Measurements from ENCODE around the gene NEB.
"Not testable (repeated sequence)": the region's sequence is repeated elsewhere in the genome, so short reads cannot be mapped to it uniquely, and the experiment has no call there.

Gene NEB

DNA sequence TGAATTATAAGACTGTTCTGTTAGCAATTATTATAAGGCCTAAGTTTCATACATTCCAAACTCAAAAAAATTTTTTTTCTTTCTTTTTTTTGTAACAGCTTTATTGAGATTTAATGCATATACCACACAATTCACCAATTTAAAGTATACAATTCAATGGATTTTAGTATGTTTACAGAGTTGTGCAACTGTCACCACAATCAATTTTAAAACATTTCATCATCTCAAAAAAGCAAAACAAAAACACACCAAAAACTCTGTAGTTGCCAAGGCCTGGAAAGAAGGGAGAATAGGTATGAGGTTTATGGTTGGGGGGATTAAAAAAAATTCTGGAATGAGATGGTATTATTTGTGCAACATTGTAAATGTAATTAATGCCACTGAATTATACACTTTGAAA is 36.1 kb downstream of the NEB start:
- DNase-seq: not testable (repeated sequence)

DNA sequence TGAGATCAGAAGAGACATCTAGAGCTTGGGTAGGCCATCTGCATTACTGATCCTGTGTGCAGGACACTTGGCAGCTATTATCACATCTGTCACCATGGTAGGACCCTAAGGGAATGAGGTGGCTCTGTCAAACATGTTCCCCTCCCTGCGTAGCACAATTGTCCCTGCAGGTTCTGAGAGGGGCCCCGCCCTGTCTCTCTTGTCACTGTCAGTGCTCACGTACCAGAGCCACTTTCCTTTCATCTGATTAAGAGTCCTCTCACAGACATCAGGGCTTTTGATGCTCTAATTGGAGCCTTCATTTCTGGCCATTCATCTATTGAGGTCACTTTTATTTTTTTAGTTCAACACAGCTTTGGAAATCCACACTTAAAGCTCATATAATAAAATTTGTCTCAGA is 38.5 kb downstream of the NEB start:
- DNase-seq: no peak

DNA sequence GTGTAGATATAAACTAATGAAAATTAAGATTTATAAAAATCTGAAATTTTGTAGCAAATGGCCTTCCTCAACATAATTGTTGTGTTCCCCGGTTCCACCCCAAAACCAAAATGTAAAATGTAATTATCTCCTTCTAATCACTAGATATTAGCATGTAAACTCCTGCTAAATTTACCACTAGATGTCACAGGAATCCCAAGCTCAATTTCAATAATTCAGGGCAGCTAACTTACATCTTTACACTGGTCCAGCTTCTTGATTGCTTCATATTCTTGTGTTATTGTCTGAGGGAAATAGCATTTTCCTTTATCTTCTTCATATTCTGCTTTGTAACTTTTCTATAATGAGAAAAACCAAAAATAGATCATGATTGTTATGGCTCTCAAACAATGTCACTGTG is 42.6 kb downstream of the NEB start:
- DNase-seq: no peak

DNA sequence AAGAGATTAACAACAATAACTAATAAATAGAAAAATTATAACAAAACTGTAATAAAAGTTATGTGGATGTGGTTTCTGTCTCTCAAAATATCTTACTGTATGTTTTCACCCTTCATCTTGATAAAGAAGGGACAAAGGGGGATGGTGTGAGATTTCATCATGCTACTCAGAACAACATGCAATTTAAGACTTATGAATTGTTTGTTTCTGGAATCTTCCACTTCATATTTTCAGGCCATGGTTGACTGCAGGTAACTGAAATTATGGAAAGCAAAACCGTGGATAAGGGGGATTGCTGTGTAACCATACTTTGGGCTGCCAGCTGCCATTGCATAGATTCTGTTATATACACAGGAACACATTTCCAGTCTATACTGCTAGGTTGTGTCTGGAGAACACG is 45.6 kb downstream of the NEB start:
- DNase-seq: no peak

DNA sequence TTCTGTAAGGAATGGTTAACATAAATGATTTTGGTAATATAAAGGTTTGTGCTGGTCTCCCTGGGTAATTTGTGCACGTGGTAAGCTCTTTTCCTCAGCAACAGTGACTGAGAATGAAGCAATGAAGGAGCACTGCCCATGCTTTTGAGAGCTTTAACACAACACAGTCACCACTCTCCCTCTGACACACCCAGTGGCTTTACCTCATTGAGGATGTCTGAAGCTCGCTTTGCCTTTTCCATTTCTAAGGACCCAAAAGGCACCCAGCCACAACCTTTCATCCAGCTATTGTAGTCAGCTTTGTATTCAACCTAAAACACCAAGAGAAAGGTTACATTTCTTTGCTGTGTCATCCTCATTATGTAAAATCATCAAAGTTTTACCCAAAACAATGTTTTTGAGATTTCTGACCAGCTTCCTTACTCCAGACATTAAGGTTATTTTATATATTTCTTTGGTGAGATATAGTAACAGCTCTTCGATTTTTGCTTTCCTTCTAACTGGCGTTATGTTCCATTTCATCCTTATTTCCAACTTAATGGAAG is 51.7 kb downstream of the NEB start:
- no peak for DNase-seq

DNA sequence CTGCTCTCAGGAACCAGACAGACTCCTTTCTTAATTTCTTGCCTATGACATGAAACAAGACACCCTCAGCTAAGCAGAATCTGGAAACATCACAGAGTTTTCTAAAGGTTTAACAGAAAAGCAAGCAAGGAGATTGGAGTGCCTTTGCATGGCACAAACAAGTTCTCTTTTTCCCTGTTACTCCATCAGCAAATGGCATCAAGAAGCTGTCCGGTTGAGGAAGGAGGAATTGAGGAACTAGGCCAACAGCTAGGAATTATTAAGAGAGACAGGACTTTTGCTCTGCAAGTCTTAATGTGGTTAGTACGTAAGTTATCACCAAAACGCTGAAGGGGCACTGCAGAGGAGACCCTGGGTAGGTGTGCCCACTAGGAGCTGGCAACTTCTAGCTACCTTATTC is 53.2 kb downstream of the NEB start:
- no peak for DNase-seq

DNA sequence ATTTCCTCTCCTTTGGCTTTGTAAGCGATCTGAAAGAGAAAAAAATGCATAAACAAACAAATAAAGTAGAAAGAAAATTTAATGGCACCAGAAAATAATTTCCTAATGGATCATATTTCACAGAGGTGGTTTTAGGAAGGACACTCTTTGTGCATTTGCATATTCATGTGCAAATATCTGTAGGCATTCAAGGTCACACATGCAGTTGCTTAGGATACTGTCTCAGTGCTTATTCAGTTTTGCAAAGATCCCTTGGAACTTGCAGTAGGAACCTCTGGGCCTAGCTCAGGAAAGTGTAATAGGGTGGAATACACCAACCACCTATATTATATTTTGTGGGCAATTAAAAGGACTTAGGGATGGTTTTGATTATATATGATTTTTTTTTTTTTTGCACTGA is 54.3 kb downstream of the NEB start:
- DNase-seq: no peak

DNA sequence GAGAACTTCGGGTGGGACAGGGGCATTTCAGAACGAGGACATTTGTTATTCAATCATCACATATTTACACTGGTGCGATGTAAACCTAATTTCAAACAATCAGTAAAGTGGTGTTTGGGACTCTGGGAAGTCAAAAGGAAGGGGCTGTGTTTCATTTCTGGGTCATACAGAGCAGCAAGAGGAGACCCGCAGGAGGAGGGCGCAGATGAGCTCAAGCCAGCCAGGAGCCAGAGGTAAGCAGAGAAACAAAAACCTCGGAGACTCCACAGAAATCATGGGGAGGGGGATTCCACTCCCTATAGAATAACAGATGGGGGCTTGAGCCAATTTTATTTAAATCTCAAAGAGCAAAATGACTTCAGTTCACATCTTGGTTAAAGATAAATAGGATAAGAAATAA is 55.4 kb downstream of the NEB start:
- DNase-seq: no peak

DNA sequence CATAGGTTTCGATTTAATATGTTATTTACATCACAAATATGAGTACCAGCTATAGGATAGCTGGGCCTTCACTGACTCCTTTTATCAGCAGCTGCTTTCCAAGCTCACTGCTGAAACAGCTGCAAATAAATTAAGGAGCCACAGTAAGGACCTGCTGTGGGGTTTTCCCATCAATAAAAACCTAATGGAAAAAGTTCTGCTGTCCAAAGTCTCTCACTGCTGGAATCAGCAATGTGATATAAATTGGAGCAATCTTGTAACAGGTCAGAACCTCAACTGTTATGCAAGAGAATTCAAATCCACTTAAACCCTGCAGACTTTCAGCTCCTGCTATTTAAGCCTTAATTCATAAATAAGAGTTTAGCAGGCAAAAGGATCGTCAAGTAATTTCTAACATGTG is 61.3 kb downstream of the NEB start:
- DNase-seq: no peak

DNA sequence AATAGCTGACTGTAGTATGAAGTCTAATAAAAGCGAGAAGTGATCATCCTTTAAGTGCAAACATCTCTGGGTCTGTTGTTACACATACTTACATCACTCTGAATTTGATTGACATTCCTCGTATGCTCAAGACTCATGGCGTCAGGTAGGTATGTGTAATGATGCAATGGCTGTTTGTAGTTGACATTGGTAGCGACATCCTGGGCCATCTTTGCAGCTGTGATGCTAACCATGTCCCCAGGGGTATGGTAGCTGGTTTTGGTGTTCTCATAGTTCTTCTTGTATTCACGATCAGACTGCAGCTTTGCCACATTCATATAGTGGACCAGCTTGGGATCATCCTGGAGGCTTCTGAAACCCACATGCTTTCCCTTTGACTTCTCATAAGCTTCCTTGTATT is 62.0 kb downstream of the NEB start:
- DNase-seq: no peak

DNA sequence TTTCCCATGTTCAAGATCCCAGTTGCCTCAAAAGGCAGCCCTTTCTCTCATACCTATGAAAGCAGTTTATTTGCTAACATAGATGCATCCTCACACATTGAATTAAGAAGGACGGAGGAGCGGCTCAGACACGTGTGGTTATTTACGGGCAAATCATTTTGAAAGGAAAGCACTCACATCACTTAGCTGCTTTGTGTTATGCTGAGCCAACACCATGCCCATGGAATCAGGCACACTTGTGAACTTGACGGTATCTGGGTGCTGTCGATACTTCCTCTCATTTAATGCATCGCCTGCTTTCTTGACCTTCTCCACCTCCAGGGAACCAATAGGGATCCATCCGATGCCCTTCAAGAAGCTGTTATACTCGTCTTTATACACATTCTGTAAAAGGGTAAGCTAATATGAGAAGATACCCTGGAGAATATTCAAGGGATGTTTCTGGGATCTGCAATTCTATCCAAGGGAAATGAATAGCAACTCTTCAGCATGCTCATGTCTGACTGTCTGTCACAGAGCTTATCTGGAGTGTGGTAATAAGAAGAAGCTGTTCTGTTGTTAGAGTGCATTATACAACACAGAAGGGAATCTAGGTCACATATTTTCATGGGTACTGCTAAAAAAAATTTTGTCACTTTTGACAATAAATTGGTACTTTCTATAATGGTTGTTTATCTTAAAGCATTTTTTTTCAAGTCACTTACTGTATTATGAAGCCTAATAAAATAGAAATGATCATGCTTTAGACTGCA is 63.3 kb downstream of the NEB start:
- no peak for DNase-seq

DNA sequence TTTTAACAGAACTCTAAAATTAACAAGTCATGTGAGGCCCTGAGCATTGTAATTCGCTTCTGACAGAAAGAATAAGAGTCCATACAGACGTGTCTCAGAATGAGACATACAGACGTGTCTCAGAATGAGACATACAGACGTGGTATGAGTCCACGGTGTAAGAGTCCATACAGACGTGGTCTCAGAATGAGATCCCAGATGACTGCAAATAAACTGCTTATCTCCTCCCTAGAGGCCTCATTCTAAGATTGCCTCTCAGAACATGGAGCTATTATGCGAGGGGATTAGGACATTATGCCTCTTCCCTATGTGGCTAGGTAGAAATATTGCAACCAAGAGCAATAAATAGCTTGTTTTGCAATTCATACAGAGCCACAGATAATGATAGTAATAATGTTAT is 63.9 kb downstream of the NEB start:
- DNase-seq: no peak

DNA sequence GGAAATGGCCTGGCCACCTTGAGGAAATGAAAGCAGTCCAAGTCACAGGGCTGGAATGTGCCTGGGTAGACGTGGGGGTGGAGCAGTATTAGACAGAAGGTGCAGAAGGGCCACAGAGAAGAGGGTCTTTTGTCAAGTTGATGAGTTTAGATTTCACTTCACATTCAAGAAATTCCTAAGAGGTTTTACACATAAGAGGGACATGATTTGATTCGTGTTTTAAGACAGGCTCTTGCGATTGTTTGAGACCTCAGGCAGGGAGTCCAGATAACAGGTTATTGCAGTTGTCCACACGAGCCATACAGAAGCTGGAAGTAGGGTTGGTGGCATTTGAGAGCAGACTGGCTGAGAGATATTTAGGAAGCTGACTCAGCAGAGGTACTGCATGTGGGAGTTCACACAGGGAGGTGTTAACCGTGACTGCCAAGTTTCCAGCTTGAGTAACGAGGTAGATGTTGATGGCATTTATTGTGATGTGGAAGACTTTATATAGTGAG is 64.6 kb downstream of the NEB start:
- DNase-seq: no peak

DNA sequence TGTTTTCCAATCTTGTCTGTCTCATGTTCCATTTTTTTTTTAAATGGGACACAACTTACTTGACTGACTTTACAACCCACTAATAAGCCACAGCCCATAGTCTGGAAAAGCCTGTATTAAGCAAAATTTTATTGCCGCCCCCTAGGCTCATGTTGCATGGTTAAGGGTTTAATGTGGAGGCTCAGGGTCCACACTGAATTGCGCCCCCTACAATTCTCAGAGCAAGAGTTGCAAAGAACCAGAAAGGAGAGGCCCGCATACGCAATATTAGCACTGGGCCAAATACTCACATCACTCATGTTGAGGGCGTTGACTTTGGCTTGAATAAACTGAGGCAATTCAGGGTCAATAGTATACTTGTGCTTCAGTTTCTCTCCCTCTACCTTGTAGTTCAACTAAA is 65.5 kb downstream of the NEB start:
- no peak for DNase-seq

DNA sequence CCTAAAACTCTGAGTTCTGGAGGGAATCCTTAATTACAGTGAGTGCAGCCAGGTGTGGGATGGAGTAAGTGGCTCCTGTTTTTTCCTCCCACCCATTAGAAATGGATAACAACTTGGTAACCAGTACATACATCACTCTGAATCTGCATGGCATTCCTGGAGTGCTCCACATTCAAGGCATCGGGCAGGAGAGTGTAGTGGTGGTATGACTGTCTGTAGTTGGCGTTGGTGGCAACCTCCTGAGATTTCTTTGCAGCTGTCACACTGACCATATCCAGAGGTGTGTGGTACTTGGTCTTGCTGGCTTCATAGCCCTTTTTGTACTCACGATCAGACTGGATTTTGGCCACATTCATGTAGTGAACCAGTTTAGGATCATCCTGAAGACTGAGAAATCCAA is 68.3 kb downstream of the NEB start:
- DNase-seq: no peak

DNA sequence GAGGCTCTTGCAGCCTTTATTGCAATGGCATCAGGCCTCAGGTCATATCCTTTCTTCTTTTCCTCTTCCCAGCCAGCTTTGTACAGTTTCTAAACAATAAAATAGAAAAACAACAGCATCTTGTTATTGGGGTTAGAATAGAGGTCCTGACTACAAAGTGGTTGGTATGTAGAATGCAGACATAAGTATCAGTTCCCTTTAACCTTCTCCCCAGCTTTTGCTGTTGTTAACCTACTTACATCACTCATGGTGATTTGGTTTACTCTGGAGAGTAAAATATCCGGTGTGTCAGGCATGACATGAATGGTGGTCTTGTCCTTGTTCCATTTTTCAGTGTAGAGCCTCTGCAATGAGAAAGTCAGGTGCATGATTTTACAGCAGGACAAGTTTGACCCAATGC is 69.8 kb downstream of the NEB start:
- DNase-seq: no peak

DNA sequence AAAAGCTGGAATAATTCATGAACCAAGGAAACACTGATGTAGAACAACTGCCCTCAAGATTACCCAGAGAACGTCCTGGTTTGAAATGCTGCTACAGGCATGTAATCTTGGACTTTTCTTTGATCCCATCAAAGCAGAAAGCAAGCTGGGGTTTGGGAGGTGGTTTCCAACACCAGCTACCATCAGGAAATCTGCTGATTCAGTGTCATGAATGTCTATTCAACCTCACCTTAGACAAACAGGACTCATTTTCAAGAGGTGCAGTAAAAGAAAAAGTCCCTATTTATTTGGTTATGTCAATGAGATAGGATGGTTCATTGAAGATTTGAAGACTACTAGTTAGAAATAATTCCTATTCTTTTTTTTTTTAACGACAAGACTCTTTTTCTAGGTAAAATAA is 72.7 kb downstream of the NEB start:
- DNase-seq: no peak

DNA sequence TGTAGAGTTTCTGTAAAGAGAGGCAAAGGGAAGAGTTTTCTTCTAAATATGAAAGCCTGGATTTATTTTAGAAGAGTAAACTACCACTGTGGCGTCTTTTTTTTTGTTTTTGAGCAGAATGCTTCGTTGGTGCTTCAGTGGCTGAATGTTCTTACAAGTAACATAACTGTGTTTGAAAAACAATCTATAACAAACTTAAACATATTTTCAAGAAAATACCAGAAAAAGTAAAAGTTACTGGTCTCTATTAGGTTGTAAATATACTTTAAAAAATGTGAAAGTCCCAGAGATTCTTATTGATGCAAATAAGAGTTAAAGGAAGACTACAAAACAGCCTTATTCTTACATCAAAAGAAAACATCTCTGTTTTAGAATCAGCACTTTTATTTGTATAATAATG is 76.2 kb downstream of the NEB start:
- no peak for DNase-seq

DNA sequence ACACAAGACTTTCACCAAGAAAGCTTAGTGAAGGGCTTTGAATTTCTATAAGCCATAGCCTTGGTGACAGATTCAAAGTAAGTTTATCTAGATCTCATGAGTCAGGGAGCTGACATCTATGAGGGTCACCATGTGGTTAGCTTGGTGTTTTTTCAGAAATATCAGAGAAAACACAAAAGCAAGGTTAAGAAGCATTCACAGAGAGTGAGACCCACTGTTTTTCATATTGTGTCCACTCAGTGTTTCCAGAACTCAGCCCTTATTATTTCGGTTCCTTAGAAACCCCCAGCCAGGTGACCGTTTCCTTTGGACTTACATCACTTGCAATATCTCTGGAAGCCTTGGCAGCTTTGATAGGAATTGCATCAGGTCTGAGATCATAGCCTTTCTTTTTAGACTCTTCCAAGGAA is 76.6 kb downstream of the NEB start:
- DNase-seq: no peak

DNA sequence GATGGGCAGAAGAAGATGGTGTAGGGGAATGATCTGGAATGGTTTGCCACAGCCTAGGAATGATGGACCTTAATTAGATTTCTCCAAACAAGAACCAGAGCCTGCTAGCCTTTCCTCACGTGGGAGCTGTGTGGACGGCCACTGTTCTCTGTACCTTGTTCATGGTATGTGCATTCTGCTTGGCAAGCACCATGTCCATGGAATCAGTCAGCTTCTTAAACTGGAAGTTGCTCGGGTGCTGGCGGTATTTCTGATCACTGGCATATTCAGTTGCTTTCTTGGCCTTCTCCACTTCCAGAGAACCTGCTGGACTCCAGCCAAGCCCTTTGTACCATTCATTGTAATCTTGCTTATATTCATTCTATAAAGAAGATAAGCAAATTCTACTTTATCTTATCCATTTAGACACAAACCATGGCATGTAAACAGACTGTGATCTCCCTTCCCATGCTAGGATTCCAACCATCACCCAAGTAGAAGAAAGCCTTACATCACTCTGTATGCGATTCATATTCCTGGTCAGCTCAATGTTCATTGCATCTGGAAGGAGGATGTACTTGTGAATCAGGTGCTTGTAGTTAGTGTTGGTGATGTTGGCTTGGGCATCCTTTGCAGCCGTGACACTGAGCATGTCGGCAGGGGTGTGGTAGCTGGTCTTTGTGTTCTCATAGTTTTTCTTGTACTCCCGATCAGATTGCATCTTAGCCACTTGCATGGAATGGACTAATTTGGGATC is 78.4 kb downstream of the NEB start:
- no peak for DNase-seq

DNA sequence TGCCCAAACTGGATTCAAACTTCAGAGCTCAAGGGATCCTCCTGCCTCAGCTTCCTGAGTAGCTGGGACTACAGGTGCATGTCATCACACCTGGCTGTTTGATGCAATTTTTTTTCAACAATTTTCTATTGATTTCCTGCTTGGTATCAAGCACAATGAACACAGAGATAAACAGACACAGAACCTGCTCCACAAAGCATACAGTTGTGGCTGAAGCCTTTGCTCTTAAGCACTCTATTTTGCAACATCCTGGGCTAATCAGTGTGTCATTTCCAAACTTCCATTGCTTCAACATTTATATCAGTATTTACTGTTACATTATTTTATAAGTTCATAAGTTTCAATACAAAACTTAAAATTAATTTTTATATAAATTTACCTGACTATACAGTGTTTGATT is 79.4 kb downstream of the NEB start:
- DNase-seq: no peak

DNA sequence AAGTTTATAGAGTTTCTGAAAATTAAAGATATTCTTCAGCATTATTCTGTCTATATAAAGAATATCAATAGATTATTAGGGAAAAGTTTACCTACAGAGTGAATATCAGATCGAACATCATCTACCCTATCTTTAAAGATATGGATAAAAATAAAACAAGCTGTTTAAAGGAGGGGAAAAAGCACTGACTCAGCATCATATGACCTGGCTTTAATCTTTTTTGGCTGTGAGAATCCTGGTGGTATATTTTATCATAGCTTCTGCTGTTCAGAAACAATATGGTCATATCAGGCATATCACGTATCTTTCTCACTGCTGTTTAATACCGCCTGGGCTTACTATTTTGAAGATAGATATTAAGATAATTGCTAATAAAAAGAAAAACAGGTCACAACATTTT is 80.2 kb downstream of the NEB start:
- no peak for DNase-seq

DNA sequence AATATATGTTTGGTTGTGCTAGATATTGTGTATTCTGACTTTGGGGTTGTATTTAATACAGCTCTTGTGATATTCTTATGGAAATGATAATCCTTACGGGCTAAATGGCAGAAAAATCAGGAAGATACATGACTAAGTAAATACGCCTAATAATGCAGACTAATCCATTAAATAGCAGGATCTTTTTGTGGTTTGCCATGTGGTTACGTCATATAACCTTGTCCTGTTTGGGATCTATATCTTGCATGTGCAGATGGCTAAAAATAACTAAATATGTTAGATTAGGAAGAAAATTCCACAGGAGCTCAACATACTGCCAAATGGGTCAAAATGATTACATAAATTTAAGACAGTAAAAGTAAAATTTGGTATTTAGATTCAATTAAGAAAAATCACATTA is 83.0 kb downstream of the NEB start:
- DNase-seq: no peak

DNA sequence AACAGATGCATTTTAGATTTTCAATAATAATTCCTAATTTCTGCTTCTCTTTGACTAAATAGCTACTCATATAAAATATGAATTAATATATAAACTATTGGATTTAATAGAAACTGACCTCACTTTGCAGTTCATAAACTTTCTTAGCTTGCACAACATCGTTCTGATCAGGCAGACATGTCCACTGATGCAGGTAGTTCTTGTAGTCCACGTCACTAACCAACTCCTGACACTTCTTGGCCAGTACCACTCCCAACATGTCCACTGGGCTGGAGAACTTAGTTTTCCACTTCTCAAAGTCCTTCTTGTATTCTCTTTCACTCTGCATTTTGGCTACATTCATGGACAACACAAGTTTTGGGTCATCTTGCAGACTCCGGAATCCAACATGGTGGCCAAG is 83.8 kb downstream of the NEB start:
- no peak for DNase-seq

DNA sequence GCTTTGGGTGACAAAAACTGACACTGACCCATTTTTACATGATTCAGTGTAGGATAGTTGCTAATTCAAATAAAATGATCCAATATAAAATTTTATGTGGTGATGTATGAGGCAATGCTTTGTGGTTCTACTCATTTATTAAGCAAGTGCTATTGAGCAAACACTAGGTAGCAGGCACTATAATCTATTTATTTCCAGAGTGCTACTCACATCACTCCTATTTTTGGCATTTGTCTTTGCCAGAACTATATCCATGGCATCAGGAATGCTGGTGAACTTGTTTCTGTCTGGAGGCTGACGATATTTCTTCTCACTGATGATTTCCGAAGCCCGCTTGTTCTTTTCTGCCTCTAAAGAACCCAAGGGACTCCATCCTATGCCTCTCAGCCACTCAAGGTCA is 84.3 kb downstream of the NEB start:
- DNase-seq: no peak
